GM18520 (cell line): Measurements from ENCODE around the gene RBMS3.

Experiments used
- ATAC-seq: cut with Tn5 transposase; IDR thresholded peaks from one replicate; pipeline ENCODE4 v1.9.1; 2021; ENCODE audit not compliant: unreplicated experiment

RBMS3 gene

GRCh38 chr3:29701326-29701983 is 420.6 kb downstream of the RBMS3 start:
- ATAC-seq = no peak

- ATAC-seq = no peak
Observed at GRCh38 chr3:29705906-29706844, 425.3 kb downstream of the RBMS3 start.

GRCh38 chr3:29708884-29709283 is 428.0 kb downstream of the RBMS3 start:
- no peak for ATAC-seq

GRCh38 chr3:29711255-29711771 is 430.4 kb downstream of the RBMS3 start:
- no peak for ATAC-seq

- no peak for ATAC-seq
Observed at GRCh38 chr3:29716213-29716612, 435.3 kb downstream of the RBMS3 start.

- ATAC-seq = no peak
Observed at GRCh38 chr3:29718661-29719065, 437.8 kb downstream of the RBMS3 start.

- no peak for ATAC-seq
Observed at GRCh38 chr3:29720665-29721064, 439.8 kb downstream of the RBMS3 start.

GRCh38 chr3:29721789-29722188 is 440.9 kb downstream of the RBMS3 start:
- ATAC-seq = no peak

- ATAC-seq = no peak
Observed at GRCh38 chr3:29731050-29731449, 450.2 kb downstream of the RBMS3 start.

- ATAC-seq = no peak
Observed at GRCh38 chr3:29741231-29741630, 460.4 kb downstream of the RBMS3 start.

GRCh38 chr3:29745232-29745870 is 464.5 kb downstream of the RBMS3 start:
- ATAC-seq = no peak

- no peak for ATAC-seq
Observed at GRCh38 chr3:29746163-29746760, 465.4 kb downstream of the RBMS3 start.

GRCh38 chr3:29747991-29748390 is 467.1 kb downstream of the RBMS3 start:
- ATAC-seq = no peak

GRCh38 chr3:29751647-29752314 is 470.9 kb downstream of the RBMS3 start:
- ATAC-seq = no peak

GRCh38 chr3:29754346-29754745 is 473.5 kb downstream of the RBMS3 start:
- no peak for ATAC-seq

- ATAC-seq = no peak
Observed at GRCh38 chr3:29755416-29755815, 474.5 kb downstream of the RBMS3 start.

- ATAC-seq = no peak
Observed at GRCh38 chr3:29757054-29757777, 476.3 kb downstream of the RBMS3 start.

- no peak for ATAC-seq
Observed at GRCh38 chr3:29758108-29758433, 477.2 kb downstream of the RBMS3 start.

- ATAC-seq = no peak
Observed at GRCh38 chr3:29758434-29759322, 477.8 kb downstream of the RBMS3 start.
